Measurements from ENCODE around the gene MARS1. TPM values are rescaled to one million over a fixed set of nuclear protein-coding genes. Genes with fewer than 3 reads are reported as not detected.

Gene MARS1
- total RNA-seq, 4 donors from 2014 or later, result 53.2 to 81.0 (median 62.7) TPM

- intact Hi-C loops (cut with DNase I), result no loop called here
- H3K36me3 ChIP-seq, result peaks cover 37 to 49% (median 43%) of the 10 kb centered on the region in 4 donors
- peak overlapping the region; percentile 94 to 99 (median 98) for H3K27ac ChIP-seq (replicated peaks in 1 of 4)
- no peak for DNase-seq (ENCODE audit: extremely low spot score)
- peak overlapping the region; percentile 78 to 88 (median 83) for H3K4me3 ChIP-seq
- TF ChIP-seq, protein P1, sequence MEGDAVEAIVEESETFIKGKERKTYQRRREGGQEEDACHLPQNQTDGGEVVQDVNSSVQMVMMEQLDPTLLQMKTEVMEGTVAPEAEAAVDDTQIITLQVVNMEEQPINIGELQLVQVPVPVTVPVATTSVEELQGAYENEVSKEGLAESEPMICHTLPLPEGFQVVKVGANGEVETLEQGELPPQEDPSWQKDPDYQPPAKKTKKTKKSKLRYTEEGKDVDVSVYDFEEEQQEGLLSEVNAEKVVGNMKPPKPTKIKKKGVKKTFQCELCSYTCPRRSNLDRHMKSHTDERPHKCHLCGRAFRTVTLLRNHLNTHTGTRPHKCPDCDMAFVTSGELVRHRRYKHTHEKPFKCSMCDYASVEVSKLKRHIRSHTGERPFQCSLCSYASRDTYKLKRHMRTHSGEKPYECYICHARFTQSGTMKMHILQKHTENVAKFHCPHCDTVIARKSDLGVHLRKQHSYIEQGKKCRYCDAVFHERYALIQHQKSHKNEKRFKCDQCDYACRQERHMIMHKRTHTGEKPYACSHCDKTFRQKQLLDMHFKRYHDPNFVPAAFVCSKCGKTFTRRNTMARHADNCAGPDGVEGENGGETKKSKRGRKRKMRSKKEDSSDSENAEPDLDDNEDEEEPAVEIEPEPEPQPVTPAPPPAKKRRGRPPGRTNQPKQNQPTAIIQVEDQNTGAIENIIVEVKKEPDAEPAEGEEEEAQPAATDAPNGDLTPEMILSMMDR (IDR thresholded peaks at IDR 0.05), result no peak
- TF ChIP-seq POLR2A (IDR thresholded peaks at IDR 0.05; ENCODE audit: low read depth) (no peak), EP300 (IDR thresholded peaks at IDR 0.05) (no peak), POLR2AphosphoS5 (IDR thresholded peaks at IDR 0.05) (peak in 1 of 2 donors; percentile 8)
- no peaks in the 10 kb centered on the region for H3K9me3 ChIP-seq
- 59% methylated on average over 8 of the region's 8 CpGs for WGBS
- H3K27me3 ChIP-seq, result no peaks in the 10 kb centered on the region
- peaks cover 43 to 59% (median 51%) of the 10 kb centered on the region in 4 donors for H3K4me1 ChIP-seq
These were observed 30.5 kb downstream of the MARS1 start for GRCh38 chr12:57518176-57518919.

DNA sequence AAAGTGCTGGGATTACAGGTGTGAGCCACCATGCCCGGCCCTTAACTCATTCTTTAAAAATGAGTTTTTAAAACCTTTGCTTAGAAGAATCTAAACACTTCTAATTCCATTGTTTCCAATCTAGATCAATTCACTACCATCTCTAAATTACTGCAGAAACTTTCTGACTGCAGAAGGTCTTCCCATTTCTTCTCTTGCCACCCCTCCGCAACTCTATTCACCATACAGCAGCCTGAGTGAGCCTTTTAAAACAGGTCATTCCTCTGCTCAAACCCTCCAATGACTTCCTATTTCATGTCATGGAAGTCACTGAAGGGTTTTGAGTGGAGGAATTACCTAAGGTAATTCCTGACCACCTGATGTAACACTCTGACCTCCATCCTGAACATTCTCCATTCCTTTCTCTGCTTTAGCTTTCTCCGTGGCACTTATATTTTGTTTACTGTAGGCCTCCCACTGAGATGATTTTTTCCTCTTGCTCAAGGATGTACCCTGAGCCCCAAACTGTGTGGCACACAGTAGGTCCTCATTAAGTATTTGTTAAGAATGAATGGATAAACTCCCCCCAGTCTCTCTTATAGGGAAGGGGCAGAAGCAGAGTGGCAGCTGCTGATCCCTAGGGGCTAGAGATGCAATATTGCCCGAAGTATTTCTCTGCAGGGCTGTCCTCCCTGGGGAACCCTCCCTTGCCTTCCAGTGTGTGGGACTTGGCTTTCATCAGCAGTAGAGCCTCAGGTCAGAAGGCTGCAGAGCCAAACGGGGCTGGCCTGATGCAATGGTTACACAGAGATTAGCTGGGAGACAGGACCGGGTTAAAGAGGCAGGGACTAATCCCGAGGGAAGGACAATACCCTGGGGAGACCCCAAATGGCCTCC is 31.3 kb downstream of the MARS1 start:
- intact Hi-C loops (cut with DNase I), result no loop called here
- H3K36me3 ChIP-seq, result peaks cover 31 to 44% (median 35%) of the 10 kb centered on the region in 4 donors
- DNase-seq (ENCODE audit: extremely low spot score), result no peak

DNA sequence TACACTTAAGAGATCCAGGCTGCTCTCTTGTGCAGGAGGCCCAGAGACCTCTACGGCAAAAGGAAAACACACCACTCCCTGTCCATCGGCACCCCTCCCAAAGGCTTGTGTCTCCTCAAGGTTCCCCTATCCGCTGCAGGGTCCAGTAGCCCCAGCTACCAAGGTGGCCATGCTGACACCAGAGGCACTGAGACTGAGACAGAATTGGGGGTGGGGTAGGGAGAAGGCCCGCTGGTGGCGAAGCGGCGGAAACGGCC is 31.9 kb downstream of the MARS1 start:
- Histone ChIP-seq H3K27me3 (no peaks in the 10 kb centered on the region), H3K36me3 (peaks cover 26 to 44% (median 35%) of the 10 kb centered on the region in 4 donors), H3K4me1 (peaks cover 56 to 73% (median 64%) of the 10 kb centered on the region in 4 donors), H3K27ac (replicated peaks in 1 of 4) (peak overlapping the region; percentile 94 to 99 (median 98)), H3K4me3 (peak overlapping the region; percentile 78 to 88 (median 83)), H3K9me3 (no peaks in the 10 kb centered on the region)
- TF ChIP-seq, protein P1 (IDR thresholded peaks at IDR 0.05), result no peak
- no peak for TF ChIP-seq POLR2A (IDR thresholded peaks at IDR 0.05; ENCODE audit: low read depth)
- TF ChIP-seq POLR2AphosphoS5 (IDR thresholded peaks at IDR 0.05), result no peak
- no peak for TF ChIP-seq EP300 (IDR thresholded peaks at IDR 0.05)
- no peak for DNase-seq (ENCODE audit: extremely low spot score)
- intact Hi-C loops (cut with DNase I), result no loop called here
- WGBS, result 0% methylated on average over 5 of the region's 8 CpGs

More for the DNA sequence above, 31.3 kb downstream of the MARS1 start:
- no peak for TF ChIP-seq POLR2A (IDR thresholded peaks at IDR 0.05; ENCODE audit: low read depth)
- no peak for TF ChIP-seq POLR2AphosphoS5 (IDR thresholded peaks at IDR 0.05)
- TF ChIP-seq, protein P1 (IDR thresholded peaks at IDR 0.05), result no peak
- no peak for TF ChIP-seq EP300 (IDR thresholded peaks at IDR 0.05)
- no peaks in the 10 kb centered on the region for H3K9me3 ChIP-seq
- peak overlapping the region; percentile 94 to 99 (median 98) for H3K27ac ChIP-seq (replicated peaks in 1 of 4)
- WGBS, result 20% methylated on average over 7 of the region's 7 CpGs
- peaks cover 50 to 67% (median 59%) of the 10 kb centered on the region in 4 donors for H3K4me1 ChIP-seq
- peak overlapping the region; percentile 78 to 88 (median 83) for H3K4me3 ChIP-seq
- no peaks in the 10 kb centered on the region for H3K27me3 ChIP-seq

DNA sequence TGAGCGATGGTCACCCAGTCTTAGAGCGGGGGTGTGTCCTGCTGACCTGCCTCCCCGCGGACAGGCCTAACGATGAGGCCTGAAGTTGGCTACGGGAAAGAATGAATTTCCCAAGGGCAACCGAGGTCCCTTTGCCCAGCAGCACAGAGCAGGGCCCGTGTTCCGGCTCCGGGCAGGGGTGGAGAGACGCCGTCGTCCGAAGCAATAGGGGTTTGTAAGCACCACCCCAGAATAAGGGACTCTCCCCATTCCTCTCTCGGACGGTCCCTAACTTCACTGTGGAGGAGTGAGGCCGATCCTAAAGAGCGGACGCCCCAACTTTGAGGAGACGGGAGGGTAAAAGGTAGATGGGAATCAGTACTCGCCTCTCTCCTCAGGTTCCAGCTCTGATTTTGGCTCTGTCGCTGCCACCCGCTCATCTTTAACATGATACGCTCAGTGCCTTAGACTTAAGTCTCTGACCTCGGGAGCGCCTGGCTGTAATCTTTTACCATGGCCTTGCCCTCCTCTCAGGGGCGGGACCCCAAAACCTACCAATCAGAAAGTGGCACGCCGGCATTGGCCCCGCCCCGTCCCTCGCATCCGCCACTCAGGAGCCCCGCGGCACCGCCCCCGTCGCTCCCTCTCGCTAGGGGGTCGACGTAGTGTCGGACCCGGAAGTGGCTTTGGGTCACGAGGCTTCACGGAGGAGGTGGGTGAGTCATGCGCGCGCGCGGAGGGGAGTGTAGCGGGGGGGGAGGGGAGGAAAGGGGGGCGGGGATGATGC is 32.4 kb downstream of the MARS1 start, which contains the start of gene DDIT3:
DDIT3 (minus strand) TSS at position 462 of the 766 bp plus-strand sequence. CDS start 3,108 bp downstream, outside the sequence.
- H3K4me3 ChIP-seq, result peak within 1 kb of the TSS; percentile 78 to 95 (median 87)
- H3K4me1 ChIP-seq, result peaks cover 60 to 78% (median 70%) of the 10 kb centered on the region in 4 donors
- DNase-seq (ENCODE audit: extremely low spot score), result peak; percentile 100
- WGBS, result 1% methylated on average over 41 of the region's 52 CpGs
- H3K27ac ChIP-seq (replicated peaks in 1 of 4), result peak within 1 kb of the TSS; percentile 95 to 99 (median 98)
- peaks cover 21 to 44% (median 35%) of the 10 kb centered on the region in 4 donors for H3K36me3 ChIP-seq
- H3K27me3 ChIP-seq, result no peaks in the 10 kb centered on the region
- intact Hi-C loops (cut with DNase I), result no loop called here
- peak; percentile 98 for TF ChIP-seq POLR2A (IDR thresholded peaks at IDR 0.05; ENCODE audit: low read depth)
- TF ChIP-seq, protein P1 (IDR thresholded peaks at IDR 0.05), result no peak
- TF ChIP-seq POLR2AphosphoS5 (IDR thresholded peaks at IDR 0.05), result peak; percentile 99 to 100
- no peaks in the 10 kb centered on the region for H3K9me3 ChIP-seq

Data from esophagus muscularis mucosa (tissue), 4 donors.